Fibroblast of peridontal ligament (primary cell): ENCODE results near the gene HDGF.

Experiments
- DNase-seq: peaks from one replicate; pipeline ENCODE4 v3.0.0-alpha.2; 2010; ENCODE audit errors: extremely low read depth

HDGF gene

GRCh38 chr1:156751451-156751756 lies at the start of gene HDGF:
HDGF (minus strand) TSS chr1:156751675; CDS start chr1:156751429, 246 bp downstream.
- no peak for DNase-seq

DNA sequence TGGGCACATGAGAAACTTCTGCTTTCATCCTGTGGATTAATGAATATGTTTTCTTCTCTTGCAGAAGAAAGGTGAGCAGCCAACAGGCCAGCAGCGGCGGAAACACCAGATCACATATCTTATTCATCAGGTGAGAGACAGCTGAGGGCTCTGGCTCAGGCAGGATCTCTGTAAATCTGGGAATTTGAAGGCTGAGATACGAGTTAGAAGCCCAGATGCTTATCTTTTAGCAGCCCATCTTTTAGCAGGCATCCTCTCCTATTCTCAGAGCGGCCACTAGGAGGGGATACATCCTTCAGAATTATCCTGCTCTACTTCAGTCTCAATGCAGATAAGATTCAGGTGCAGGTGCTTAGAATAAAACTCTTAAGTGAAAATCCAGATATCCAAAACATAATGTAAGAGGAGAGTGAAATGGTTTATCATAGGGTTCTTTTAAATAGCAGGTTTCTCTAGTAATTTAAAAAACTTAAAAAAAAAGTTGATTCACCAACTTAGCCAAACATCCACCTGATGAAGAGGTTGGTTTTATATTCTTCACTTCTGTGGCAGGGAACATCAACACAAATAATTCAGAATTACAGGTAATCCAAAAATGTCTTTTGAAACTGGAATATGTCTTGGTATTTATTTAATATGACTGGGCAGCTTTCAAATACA lies 45.9 kb upstream of the HDGF start:
- peak; percentile 72 for DNase-seq

DNA sequence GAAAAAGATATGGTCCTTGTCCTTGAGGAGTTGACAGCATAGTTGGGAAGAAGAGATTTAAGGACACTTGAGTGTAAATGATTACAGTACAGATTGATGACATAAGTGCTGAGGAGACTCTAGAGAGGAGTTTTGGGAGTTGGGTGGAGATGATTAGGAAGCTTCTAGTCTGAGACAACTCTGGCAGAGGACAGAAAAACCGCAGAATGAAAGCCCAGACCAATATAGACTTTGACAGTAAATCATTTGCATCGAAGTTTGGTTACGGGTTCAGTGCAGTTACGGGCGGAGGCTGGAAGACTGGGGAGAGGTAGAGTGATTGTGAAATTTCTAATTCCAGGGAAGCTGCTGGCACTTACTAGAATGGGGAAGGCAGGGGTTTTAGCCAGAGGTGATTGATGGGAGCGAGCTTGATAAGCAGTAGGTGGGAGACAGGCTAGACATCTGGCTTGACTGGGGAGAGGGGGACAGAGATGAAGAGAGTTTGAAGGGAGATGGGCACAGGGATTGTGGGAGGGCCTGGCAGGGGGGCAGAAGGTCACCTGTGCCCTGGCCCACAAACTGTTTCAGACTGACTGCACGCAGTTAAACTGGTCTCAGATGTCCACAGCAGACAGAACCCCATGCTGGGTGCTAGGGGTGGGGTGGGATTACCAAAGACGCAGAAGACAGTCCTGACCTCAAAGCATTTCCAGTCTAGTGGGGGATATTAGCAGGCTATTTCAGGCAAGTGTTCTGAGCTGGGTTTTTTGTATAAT lies 45.0 kb upstream of the HDGF start:
- no peak for DNase-seq

DNA sequence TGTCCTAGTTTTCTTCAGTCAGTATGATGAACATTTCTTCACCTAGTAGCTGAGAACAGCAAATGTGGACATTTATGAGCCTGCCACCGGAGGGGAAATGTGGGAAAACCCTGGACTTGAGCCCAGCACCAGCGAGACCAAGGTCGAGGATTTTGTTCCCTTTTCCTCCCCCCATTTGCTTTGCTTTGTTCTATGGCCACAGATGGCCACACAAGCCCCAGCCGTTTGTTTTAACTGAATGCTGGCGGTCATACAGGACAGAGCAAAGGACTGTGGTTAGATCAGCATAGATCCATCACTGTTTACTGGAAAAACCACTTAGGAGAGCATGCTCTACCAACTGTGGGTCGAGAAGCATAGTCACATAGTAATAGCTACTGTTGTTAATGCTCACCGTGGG lies 44.3 kb upstream of the HDGF start:
- no peak for DNase-seq

DNA sequence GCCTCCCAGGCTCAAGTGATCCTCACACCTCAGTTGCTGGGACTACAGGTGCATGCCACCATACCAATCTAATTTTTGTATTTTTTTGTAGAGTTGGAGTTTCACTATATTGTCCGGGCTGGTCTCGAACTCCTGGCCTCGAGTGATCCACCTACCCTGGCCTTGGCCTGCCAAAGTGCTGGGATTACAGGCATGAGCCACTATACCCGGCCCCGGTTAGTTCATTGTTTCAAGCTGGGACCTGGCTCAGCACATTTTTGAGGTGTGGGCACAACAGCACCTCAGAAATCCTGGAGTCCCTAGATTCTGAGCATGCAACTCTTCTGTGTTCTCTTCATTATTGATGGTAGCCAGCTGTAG lies 43.9 kb upstream of the HDGF start:
- DNase-seq: no peak

- no peak for DNase-seq
Observed at GRCh38 chr1:156794506-156795373, 43.3 kb upstream of the HDGF start.

DNA sequence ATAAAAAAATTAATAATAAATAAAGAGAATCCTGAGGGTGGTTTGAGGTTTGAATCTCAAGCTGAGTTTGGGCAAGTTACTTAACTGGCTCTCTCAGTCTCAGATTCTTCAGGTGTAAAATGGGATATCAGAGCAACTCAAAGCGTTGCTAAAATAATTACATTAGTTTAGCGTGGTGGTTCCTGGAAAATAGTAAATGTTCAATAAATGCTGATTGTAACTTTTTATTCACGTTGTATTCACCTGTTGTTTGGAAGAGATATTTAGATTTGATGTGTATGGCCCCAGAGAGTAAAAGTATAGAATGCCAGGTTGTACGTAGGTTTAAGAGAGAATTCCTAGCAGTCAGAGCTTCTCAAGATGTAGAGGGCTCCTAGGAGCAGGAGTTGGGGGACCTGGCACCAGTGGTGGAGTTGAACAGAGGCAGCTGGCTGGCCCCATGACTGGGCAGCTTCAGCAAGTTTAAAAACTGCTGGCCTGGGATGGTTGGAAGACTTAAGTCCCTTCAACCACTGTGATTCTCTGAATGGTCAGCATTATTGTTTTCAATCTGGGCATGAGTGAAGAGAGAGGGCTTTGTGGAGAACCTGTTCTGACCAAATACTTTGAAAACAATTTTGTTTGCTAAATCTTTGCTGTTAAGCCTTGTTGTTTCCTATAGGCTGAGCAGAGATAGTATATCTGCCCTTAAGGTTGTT lies 38.3 kb upstream of the HDGF start:
- no peak for DNase-seq

DNA sequence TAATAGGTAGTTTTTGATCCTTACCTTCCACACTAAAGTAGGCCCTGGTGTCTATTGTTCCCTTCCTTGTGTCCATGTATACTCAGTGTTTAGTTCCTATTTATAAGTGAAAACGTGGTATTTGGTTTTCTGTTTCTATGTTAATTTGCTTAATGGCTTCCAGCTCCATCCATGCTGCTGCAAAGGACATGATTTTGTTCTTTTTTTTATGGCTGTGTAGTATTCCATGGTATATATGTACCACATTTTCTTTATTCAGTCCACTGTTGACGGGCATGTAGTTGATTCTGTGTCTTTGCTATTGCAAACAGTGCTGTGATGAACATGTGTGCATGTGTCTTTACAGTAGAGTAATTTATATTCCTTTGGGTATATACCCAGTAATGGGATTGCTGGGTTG lies 36.7 kb upstream of the HDGF start:
- DNase-seq: no peak

DNA sequence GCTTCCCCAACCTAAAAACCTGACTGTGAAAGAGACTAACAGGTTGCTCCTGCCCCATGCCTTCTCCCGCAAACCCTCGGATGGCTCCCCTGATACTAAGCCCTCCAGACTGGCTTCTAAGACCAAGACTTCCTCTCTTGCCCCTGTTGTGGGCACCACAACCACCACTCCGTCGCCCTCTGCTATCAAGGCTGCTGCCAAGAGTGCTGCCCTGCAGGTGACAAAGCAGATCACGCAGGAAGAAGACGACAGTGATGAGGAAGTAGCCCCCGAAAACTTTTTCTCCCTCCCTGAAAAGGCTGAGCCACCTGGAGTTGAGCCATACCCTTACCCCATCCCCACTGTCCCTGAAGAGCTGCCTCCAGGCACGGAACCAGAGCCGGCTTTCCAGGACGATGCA lies 35.2 kb upstream of the HDGF start:
- no peak for DNase-seq

DNA sequence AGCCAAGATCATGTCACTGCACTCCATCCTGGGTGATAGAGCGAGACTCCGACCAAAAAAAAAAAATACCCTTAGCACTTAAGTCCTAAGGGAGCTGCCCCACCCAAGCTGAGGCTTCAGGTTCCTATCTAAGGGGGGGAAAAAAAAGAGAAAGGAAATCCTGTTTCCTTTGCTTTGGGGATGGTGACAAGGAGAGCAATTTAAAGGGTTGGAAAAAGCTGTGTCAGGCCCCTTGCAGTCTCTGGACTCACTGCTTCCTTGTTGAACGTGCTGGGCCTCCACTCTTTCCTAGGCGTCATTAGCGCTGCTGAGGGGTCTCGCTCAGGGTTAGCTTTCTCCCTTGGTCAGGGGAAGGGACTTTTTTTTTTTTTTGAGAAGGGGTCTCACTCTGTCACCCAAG lies 34.0 kb upstream of the HDGF start:
- DNase-seq: no peak

GRCh38 chr1:156781585-156782186 lies 30.2 kb upstream of the HDGF start:
- DNase-seq: peak; percentile 77

DNA sequence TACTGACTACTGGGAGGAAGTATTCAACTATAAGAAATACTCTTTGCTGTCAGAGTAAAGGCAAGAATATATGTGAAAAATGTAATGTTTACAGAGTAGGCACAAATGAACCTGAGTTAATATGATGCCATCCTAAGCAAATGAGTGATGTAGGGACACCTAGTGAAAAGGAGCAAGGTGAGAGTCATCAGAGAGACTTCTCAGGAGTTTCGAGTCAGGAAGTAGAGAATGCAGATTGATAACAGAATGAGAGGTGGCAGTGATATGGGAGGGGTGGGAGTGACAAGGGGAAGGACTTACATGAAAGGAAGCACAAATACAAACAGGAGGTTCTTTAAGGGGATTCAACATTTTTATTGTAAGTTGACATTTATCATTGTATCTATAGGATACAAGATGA lies 26.1 kb upstream of the HDGF start:
- DNase-seq: no peak

DNA sequence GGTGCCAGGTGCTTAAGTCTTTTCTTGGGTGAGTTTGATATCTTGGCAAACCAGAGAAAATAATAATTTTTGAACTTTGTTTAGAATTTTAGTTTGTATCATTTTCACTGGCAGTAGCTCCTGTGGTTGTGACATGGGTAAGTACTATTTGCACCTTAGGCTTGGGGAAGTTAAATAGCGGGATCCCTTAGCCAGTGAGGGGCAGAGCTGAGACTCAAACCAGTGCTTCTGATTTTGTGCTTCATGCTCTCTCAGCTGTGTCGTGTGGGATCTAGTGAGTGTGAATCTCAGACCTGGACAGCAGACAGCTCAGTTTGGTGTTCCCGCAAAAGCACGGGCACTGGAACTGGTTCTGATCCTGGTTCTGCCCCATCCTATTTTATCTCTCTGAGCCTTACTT lies 25.5 kb upstream of the HDGF start:
- DNase-seq: no peak

DNA sequence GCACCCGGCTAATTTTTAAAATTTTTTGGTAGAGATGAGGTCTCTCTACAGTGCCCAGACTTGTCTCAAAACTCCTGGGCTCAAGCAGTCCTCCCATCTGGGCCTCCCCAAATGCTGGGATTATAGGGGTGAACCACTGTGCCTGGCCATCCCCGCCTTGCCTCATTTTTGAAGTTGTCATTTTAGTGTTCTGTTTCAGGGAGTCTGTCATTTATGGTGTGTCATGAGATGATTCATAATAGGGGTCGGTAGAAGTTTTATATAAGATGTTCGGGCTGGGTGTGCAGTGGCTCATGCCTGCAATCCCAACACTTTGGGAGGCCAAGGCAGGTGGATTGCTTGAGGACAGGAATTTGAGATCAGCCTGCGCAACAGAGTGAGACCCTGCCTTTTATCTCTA lies 24.3 kb upstream of the HDGF start:
- no peak for DNase-seq

DNA sequence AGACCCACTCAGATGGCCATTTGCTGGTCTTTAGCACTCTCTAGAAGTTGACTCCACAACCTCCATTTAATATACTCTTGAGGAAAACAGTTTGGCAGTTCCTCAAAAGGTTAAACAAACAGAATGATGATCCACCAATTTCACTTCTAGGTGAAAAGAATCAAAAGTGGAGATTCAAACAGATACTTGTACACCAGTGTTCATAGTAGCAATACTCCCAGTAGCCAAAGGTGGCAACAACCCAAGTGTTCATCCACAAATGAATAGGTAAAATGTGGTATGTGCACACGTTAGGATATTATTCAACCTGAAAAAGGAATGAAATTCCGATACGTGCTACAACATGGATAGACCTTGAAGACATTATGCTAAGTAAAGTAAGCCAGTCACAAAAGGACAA lies 22.1 kb upstream of the HDGF start:
- DNase-seq: no peak

DNA sequence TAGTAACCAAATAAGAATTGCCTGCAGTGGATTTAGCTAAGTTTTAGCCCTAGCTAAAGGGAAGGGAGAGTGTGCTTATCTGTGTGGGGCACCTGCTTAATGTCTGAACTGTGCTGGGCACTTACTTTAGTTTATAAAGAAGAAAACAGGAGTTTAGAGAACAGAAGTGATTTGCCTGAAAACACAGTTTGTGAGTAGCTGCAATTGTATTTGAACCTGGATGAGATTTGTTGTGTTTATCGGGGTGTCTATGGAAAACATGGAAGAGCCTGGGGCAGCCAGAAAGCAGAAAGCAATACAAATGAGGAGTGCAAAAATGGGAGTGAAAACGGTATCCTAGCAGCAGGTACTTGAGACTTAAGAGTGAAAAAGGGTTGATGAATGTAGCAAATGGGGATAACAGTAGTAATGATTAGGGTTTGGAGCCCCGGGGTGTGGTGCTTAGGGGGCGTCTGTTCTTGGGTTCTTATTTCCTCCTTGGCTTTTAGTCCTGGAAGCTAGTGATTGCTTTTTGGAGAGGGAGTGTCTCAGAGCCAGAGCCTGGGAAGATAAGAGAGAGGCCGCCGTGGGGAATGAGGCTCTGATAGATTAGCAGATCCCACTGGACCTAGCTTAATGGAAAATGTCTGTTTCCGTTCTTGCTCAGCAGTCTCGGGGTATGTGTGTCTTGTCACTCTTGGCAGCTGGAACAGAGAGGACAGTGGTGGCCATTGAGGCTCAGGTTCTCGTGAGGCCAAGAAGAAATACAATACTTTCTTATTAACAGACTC lies 21.4 kb upstream of the HDGF start:
- DNase-seq: no peak

DNA sequence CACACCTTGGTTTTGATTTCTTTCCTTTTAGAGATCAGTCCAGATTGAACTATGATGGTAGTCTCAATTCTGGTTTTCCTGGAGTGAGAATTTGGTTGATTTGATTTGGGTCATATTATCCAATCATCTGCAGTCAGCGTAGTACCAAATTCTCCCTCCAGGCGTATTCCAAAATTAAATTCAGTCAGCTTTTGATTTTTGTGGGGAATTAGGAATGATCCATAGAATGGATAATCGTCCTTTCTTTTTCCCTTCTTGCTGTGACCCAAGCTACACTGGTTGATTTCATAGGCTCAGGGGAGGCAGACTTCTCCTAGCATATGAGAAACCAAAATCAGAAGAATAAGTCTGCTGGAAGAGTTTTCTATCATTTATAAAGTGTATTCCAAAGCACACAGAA lies 20.7 kb upstream of the HDGF start:
- DNase-seq: no peak

GRCh38 chr1:156768610-156769295 lies 17.3 kb upstream of the HDGF start:
- no peak for DNase-seq

- DNase-seq: no peak
Observed at GRCh38 chr1:156767879-156768604, 16.6 kb upstream of the HDGF start.
